GM12865 (cell line): ENCODE measurements around the gene ARNT2.

ENCODE experiments used
- DNase-seq: peaks from one replicate; pipeline ENCODE4 v3.0.0; 2010; ENCODE audit warnings: low read depth
- H3K4me3 ChIP-seq: 2 replicates; pipeline ENCODE4 v1.5.1; 2011; ENCODE audit warnings: mild to moderate bottlenecking, low read depth, low read length, control low read depth
- CTCF ChIP-seq: IDR thresholded peaks from 2 replicates; pipeline ENCODE4 v1.5.1; 2011; ENCODE audit warnings: low read length, control low read depth, low read depth, inconsistent platforms; ENCODE audit not compliant: insufficient read depth; ENCODE audit errors: missing control alignments

ARNT2 gene

GRCh38 chr15:80561500-80561899, 157.3 kb downstream of the ARNT2 start:
- TF ChIP-seq CTCF: no peak
- DNase-seq: no peak
- no peak overlapping the region for H3K4me3 ChIP-seq

DNA sequence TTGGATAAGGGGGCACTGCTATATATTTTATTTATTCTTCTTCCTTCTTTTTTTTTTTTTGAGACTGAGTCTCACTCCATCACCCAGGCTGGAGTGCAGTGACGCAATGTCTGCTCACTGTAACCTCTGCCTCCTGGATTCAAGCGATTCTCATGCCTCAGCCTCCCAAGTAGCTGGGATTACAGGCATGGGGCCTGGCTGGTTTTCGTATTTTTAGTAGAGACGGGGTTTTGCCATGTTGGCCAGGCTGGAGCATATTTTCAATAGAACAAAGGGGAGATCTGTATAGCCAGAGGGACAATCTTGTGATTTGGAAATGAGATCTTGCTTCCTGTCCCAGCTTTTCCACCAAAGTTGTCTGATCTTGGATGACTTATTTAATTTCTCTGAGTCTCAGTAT, 157.9 kb downstream of the ARNT2 start:
- DNase-seq: no peak
- no peak overlapping the region for H3K4me3 ChIP-seq
- no peak for TF ChIP-seq CTCF

DNA sequence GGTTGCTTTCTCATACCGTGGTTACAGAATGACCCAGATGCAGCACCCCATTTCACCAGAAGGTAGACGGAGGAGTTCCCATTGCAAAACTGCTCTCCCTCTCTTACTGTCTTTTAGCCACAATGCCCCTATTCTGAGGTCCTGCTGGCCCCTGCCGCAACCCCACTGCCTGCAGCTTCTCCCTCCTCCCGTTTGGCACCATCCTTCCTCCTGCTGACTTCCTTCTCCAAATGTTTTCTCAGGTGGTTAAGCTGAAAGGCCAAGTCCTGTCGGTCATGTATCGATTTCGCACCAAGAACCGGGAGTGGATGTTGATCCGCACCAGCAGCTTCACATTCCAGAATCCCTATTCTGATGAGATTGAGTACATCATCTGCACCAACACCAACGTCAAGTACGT, 158.7 kb downstream of the ARNT2 start:
- no peak overlapping the region for H3K4me3 ChIP-seq
- no peak for TF ChIP-seq CTCF
- no peak for DNase-seq

- no peak for DNase-seq
- no peak for TF ChIP-seq CTCF
- no peak overlapping the region for H3K4me3 ChIP-seq
These were observed 159.3 kb downstream of the ARNT2 start for GRCh38 chr15:80563372-80563997.

DNA sequence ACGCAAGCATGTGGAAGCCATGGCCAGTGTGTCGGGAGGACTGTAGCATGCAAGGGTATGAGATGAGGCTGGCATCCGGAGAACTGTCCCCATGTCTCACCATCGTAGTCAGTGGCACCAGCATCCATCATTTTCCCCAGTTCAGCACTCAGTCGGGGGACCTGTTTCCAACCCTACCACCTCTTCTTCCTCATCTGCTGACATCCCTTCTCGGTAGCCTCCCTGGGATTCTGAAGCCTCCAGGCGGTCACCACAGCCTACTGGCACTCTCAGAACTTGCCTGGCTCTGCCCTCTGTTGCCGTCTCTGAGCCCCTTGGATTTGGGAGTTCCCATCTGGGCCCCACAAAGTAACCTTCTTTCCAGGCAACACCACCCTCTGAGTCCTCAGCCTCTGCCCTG, 159.9 kb downstream of the ARNT2 start:
- DNase-seq: no peak
- no peak overlapping the region for H3K4me3 ChIP-seq
- TF ChIP-seq CTCF: no peak

- TF ChIP-seq CTCF: no peak
- no peak for DNase-seq
These were observed 161.2 kb downstream of the ARNT2 start for GRCh38 chr15:80565398-80565797.

GRCh38 chr15:80565988-80566387, 161.8 kb downstream of the ARNT2 start:
- no peak for TF ChIP-seq CTCF
- no peak for DNase-seq
- no peak overlapping the region for H3K4me3 ChIP-seq

More at GRCh38 chr15:80565398-80565797, 161.2 kb downstream of the ARNT2 start:
- no peak overlapping the region for H3K4me3 ChIP-seq
